A549 (cell line): Measurements from ENCODE around the gene GCC2. TPM values are rescaled to one million over a fixed set of nuclear protein-coding genes. Genes with fewer than 3 reads are reported as not detected.
A peak's percentile ranks its signal among the peaks of the same experiment; 100 is the strongest.

Experiments
- ATAC-seq, 2 experiments: fragments of 200-7000 bp in 1 of 2; fragments of >200 bp in 1 of 2; cut with Nextera tagmentation in 1 of 2; cut with Tn5 transposase in 1 of 2; 3 replicates each; pipeline versions ENCODE4 v1.8.0 to v1.9.1; 2018 to 2020; ENCODE audit warnings: mild to moderate bottlenecking in 1 of 2, moderate library complexity in 1 of 2
- CTCF ChIA-PET: fragments of 300-600 bp; sonication (Branson Sonifier 250); formaldehyde crosslinking; extraction: SDS; loops from one replicate; lab custom pipeline; 2021; ENCODE audit warnings: antibody characterized with exemption, inconsistent platforms; lab: Yijun Ruan, JAX
- POLR2A ChIA-PET: fragments of 350-600 bp; formaldehyde crosslinking; extraction: SDS; loops from one replicate; lab custom pipeline; 2021; ENCODE audit warnings: antibody characterized with exemption, inconsistent platforms; lab: Yijun Ruan, JAX
- DNase-seq, 2 experiments: peaks; one replicate each; pipeline versions ENCODE4 v3.0.0 to v3.0.0-alpha.2; 2011 to 2016; ENCODE audit warnings: low read depth in 1 of 2, low spot score in 1 of 2
- FAIRE-seq: peaks from 2 replicates; lab custom pipeline; 2011; peaks lifted over from hg19 to GRCh38; lab: Jason Lieb, UNC
- H3K27ac ChIP-seq, 2 experiments: fragments of >200 bp; sonication (Bioruptor Twin); formaldehyde crosslinking; 3 replicates each; pipeline ENCODE4 v1.5.1; 2016 to 2017
- H3K4me1 ChIP-seq: fragments of >200 bp; sonication (Bioruptor Twin); formaldehyde crosslinking; 3 replicates; pipeline ENCODE4 v1.6.1; 2016
- H3K4me2 ChIP-seq: fragments of >200 bp; sonication (Bioruptor Twin); formaldehyde crosslinking; 3 replicates; pipeline ENCODE4 v1.6.1; 2016
- H3K4me3 ChIP-seq: fragments of >200 bp; sonication (Bioruptor Twin); formaldehyde crosslinking; 3 replicates; pipeline ENCODE4 v1.5.1; 2016
- H3K9me3 ChIP-seq: fragments of >200 bp; sonication (Bioruptor Twin); formaldehyde crosslinking; 3 replicates; pipeline ENCODE4 v1.6.1; 2016
- BHLHE40 ChIP-seq: IDR thresholded peaks from 2 replicates; pipeline ENCODE4 v1.6.1; 2012; ENCODE audit warnings: low read depth, low read length, inconsistent platforms
- CTCF ChIP-seq: fragments of >200 bp; sonication (Bioruptor Twin); formaldehyde crosslinking; IDR thresholded peaks from 3 replicates; pipeline ENCODE4 v1.5.1; 2016
- EHF ChIP-seq: fragments of 250-450 bp; sonication (Bioruptor Pico); IDR thresholded peaks from 2 replicates; pipeline ENCODE4 v1.5.0; 2020; ENCODE audit warnings: mild to moderate bottlenecking
- ELK1 ChIP-seq: fragments of 150-350 bp; IDR thresholded peaks from 2 replicates; pipeline ENCODE4 v1.6.1; 2014; ENCODE audit warnings: low read depth, mild to moderate bottlenecking, low read length
- EP300 ChIP-seq, 2 experiments: fragments of >200 bp; sonication (Bioruptor Twin); formaldehyde crosslinking; IDR thresholded peaks; 2 replicates in 1 of 2; 3 replicates in 1 of 2; pipeline ENCODE4 v1.6.1; 2016 to 2017
- FOSB ChIP-seq: fragments of 250-450 bp; sonication (Bioruptor Pico); IDR thresholded peaks from 2 replicates; pipeline ENCODE4 v1.5.0; 2020; ENCODE audit warnings: mild to moderate bottlenecking, moderate library complexity
- HEYL ChIP-seq: fragments of 250-450 bp; sonication (Bioruptor Pico); IDR thresholded peaks from 2 replicates; pipeline ENCODE4 v1.8.0; 2021; ENCODE audit warnings: mild to moderate bottlenecking, moderate library complexity
- HMGXB4 ChIP-seq: fragments of 250-450 bp; sonication (Bioruptor Pico); IDR thresholded peaks from 2 replicates; pipeline ENCODE4 v1.5.0; 2021; ENCODE audit warnings: mild to moderate bottlenecking, moderate library complexity, borderline replicate concordance
- HOXB13 ChIP-seq: fragments of 250-450 bp; sonication (Bioruptor Pico); IDR thresholded peaks from 2 replicates; pipeline ENCODE4 v1.5.0; 2020; ENCODE audit warnings: low read depth, mild to moderate bottlenecking, moderate library complexity
- MYC ChIP-seq: IDR thresholded peaks from 2 replicates; pipeline ENCODE4 v1.6.1; 2012; ENCODE audit warnings: mild to moderate bottlenecking, inconsistent platforms, low read length, improper control_type of control experiment, borderline replicate concordance
- NR3C1 ChIP-seq: fragments of >200 bp; sonication (Bioruptor Twin); formaldehyde crosslinking; IDR thresholded peaks from 3 replicates; pipeline ENCODE4 v1.6.1; 2017
- POLR2AphosphoS2 ChIP-seq: conservative IDR thresholded peaks from 2 replicates; pipeline ENCODE4 v1.6.1; 2012; ENCODE audit warnings: low read length, improper control_type of control experiment, inconsistent platforms
- REST ChIP-seq: fragments of 200-600 bp; sonication (generic); IDR thresholded peaks from 2 replicates; pipeline ENCODE4 v1.6.1; 2016; ENCODE audit warnings: antibody characterized with exemption, mild to moderate bottlenecking, moderate library complexity
- ZFP36 ChIP-seq: fragments of 450-650 bp; IDR thresholded peaks from 2 replicates; pipeline ENCODE4 v1.6.1; 2014; ENCODE audit warnings: borderline replicate concordance; ENCODE audit not compliant: partially characterized antibody
- ZNF302 ChIP-seq: fragments of 250-450 bp; sonication (Bioruptor Pico); IDR thresholded peaks from 2 replicates; pipeline ENCODE4 v1.9.0; 2021; ENCODE audit warnings: inconsistent platforms, mild to moderate bottlenecking, moderate library complexity
- WGBS: methylation state at CpG from one replicate; pipeline ENCODE4 v1.1.6; 2017; ENCODE audit errors: missing lambda C conversion rate; 5-methylcytosine and 5-hydroxymethylcytosine counted together
- polyA plus RNA-seq, 4 experiments: library from polyadenylated mRNA; depleted of rRNA in 3 of 4; stranded (reverse); fragments of >200 nt; fragmentation: RNase III in 1 of 4; extraction: RNeasy Plus Mini Kit Qiagen cat#74134 plus additional on column Dnase treatment in 1 of 4; gene quantifications; 2 replicates in 3 of 4; 3 replicates in 1 of 4; pipeline ENCODE4 v1.2.3, GENCODE V29; 2011 to 2017
- TF ChIP-seq, protein P1 (sequence below): fragments of >200 bp; sonication (Bioruptor Twin); formaldehyde crosslinking; IDR thresholded peaks from 3 replicates; pipeline ENCODE4 v1.6.1; 2016
- TF ChIP-seq, protein P2 (sequence below): fragments of >200 bp; sonication (Bioruptor Twin); formaldehyde crosslinking; IDR thresholded peaks from 2 replicates; pipeline ENCODE4 v1.6.1; 2016
- TF ChIP-seq, protein P3 (sequence below): IDR thresholded peaks from 2 replicates; pipeline ENCODE4 v1.6.1; 2012; ENCODE audit warnings: low read depth, borderline replicate concordance

GCC2 gene
- polyA plus RNA-seq, 2 of the 4 experiments (the other 2 are of a cell fraction) = 13.6 to 30.1 TPM

GRCh38 chr2:108412995-108413710 is 35.9 kb upstream of the GCC2 start (continued):
- TF ChIP-seq HMGXB4 (CRISPR knock-in tag) (no peak), EP300 (IDR thresholded peaks at IDR 0.05) (peak; percentile 56 to 62; a peak in 2 of 5 replicates), ZFP36 (no peak), HOXB13 (CRISPR knock-in tag) (no peak), CTCF (no peak), HEYL (no peak)
- TF ChIP-seq, protein P1, sequence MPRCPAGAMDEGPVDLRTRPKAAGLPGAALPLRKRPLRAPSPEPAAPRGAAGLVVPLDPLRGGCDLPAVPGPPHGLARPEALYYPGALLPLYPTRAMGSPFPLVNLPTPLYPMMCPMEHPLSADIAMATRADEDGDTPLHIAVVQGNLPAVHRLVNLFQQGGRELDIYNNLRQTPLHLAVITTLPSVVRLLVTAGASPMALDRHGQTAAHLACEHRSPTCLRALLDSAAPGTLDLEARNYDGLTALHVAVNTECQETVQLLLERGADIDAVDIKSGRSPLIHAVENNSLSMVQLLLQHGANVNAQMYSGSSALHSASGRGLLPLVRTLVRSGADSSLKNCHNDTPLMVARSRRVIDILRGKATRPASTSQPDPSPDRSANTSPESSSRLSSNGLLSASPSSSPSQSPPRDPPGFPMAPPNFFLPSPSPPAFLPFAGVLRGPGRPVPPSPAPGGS = peak; percentile 64; the same call in 1 of the 3 replicates
- TF ChIP-seq, protein P2, sequence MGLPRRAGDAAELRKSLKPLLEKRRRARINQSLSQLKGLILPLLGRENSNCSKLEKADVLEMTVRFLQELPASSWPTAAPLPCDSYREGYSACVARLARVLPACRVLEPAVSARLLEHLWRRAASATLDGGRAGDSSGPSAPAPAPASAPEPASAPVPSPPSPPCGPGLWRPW = no peak
- TF ChIP-seq, all 56 proteins: peak for 10

DNA sequence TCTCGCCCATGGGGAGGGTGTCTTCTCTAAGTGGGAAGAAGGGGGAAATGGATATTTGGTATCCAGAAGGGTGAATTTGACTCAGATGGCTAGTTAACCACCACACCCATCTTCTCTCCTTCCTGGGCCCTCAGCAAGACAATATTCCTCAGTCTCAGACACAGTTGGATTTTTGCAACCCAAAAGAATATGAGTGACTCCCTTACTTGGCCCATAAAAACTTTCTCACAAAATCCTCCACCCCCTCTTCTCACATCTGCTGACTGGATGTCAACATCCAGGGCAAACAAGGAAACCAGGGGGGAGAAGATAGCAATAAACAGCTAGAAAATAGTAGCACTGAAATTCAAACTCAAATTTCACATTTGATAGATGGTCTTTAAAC is 35.3 kb upstream of the GCC2 start:
- no peak for ATAC-seq
- FAIRE-seq = no peak
- Histone ChIP-seq H3K4me3 (no peak overlapping the region), H3K27ac (peak overlapping the region; percentile 73 to 74), H3K4me2 (peak overlapping the region; percentile 53), H3K9me3 (no peaks in the 10 kb centered on the region), H3K4me1 (peaks cover 35% of the 10 kb centered on the region)
- ChIA-PET POLR2A (no interaction called here), CTCF (no interaction called here)
- TF ChIP-seq BHLHE40 (no peak), NR3C1 (no peak), FOSB (CRISPR knock-in tag) (no peak), HMGXB4 (CRISPR knock-in tag) (no peak), MYC (no peak), POLR2AphosphoS2 (no peak), ELK1 (no peak), REST (no peak), ZNF302 (CRISPR knock-in tag) (no peak), EHF (CRISPR knock-in tag) (no peak)
- TF ChIP-seq, protein P3, sequence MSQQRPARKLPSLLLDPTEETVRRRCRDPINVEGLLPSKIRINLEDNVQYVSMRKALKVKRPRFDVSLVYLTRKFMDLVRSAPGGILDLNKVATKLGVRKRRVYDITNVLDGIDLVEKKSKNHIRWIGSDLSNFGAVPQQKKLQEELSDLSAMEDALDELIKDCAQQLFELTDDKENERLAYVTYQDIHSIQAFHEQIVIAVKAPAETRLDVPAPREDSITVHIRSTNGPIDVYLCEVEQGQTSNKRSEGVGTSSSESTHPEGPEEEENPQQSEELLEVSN = no peak
- TF ChIP-seq, protein P2 = no peak
- 79% methylated on average over 1 of the region's 1 CpG for WGBS
- no peak for DNase-seq
